Measurements from ENCODE around the gene MTCL3. TPM values are rescaled to one million over a fixed set of nuclear protein-coding genes. Genes with fewer than 3 reads are reported as not detected.
"Not testable (repeated sequence)": the region's sequence is repeated elsewhere in the genome, so short reads cannot be mapped to it uniquely, and the experiment has no call there.

The MTCL3 gene

GRCh38 chr6:127428562-127428961 is 90.6 kb downstream of the MTCL3 start:
- ATAC-seq; DNase-seq (ENCODE audit: low read depth in 1 of 2, low spot score in 1 of 2); H3K4me1 ChIP-seq; H3K4me2 ChIP-seq; H3K9me3 ChIP-seq; FAIRE-seq; POLR2A ChIA-PET; H3K4me3 ChIP-seq; H3K27ac ChIP-seq: not testable (repeated sequence)
- peak; percentile 57 for TF ChIP-seq MAFK (IDR thresholded peaks at IDR 0.05; ENCODE audit: partially characterized antibody)
- CTCF ChIA-PET: interaction anchor here (1.4 kb wide), 1 partner anchor 127 kb away, joined by 3 read pairs; no protein-coding TSS in a partner anchor
- 61% methylated on average over 9 of the region's 9 CpGs for WGBS (ENCODE audit: missing lambda C conversion rate)

GRCh38 chr6:127423921-127424320 is 95.2 kb downstream of the MTCL3 start:
- Histone ChIP-seq H3K9me3 (no peaks in the 10 kb centered on the region), H3K27ac (no peak overlapping the region), H3K4me2 (no peak overlapping the region), H3K4me3 (no peak overlapping the region), H3K4me1 (peaks cover 14% of the 10 kb centered on the region)
- TF ChIP-seq CHD4 (IDR thresholded peaks at IDR 0.05; ENCODE audit: borderline replicate concordance) (no peak), POLR2AphosphoS2 (conservative IDR thresholded peaks at IDR 0.05; ENCODE audit: low read length) (no peak), CHD2 (IDR thresholded peaks at IDR 0.05; ENCODE audit: low read length, partially characterized antibody) (no peak), EHF (CRISPR knock-in tag; IDR thresholded peaks at IDR 0.05) (no peak), EP300 (IDR thresholded peaks at IDR 0.05) (no peak), MAFK (IDR thresholded peaks at IDR 0.05; ENCODE audit: partially characterized antibody) (no peak), USF2 (IDR thresholded peaks at IDR 0.05) (no peak), RARB (CRISPR knock-in tag; IDR thresholded peaks at IDR 0.05) (no peak), SMC3 (IDR thresholded peaks at IDR 0.05) (no peak), MAX (IDR thresholded peaks at IDR 0.05) (no peak), GATA3 (IDR thresholded peaks at IDR 0.05; ENCODE audit: borderline replicate concordance) (no peak)
- DNase-seq (ENCODE audit: low read depth in 1 of 2, low spot score in 1 of 2) (no peak), FAIRE-seq (no peak), ATAC-seq (no peak)
- CTCF ChIA-PET: interaction anchor here (0.6 kb wide), 1 partner anchor 40 kb away, joined by 4 read pairs; no protein-coding TSS in a partner anchor
- POLR2A ChIA-PET: no interaction called here
- 63% methylated on average over 2 of the region's 2 CpGs for WGBS (ENCODE audit: missing lambda C conversion rate)

Small RNA genes within 50 kb of the gene (small RNA-seq; reads per million reads assigned to genes)
- gene KIAA0408: 0 reads per million in 6 experiments

Other genes with a start within 250 kb of the MTCL3 start
- gene ECHDC1, start 175.7 kb downstream of the MTCL3 start, polyA plus RNA-seq (2011; rRNA removed): 37.8 and 53.4 TPM in 2 replicates
- gene ECHDC1, start 175.7 kb downstream of the MTCL3 start, polyA plus RNA-seq (2017; fragmentation: RNase III; extraction: RNeasy Plus Mini Kit Qiagen cat#74134 plus additional on column Dnase treatment): 57.6 to 71.9 TPM (median 64.3 TPM) in 3 replicates
- 10.9 and 11.8 TPM in 2 replicates for gene KIAA0408, start 59.9 kb downstream of the MTCL3 start, polyA plus RNA-seq (2011; rRNA removed)
- gene KIAA0408, start 59.9 kb downstream of the MTCL3 start, polyA plus RNA-seq (2017; fragmentation: RNase III; extraction: RNeasy Plus Mini Kit Qiagen cat#74134 plus additional on column Dnase treatment): 2.7 to 3.0 TPM (median 2.9 TPM) in 3 replicates
- gene C6orf58, start 57.8 kb upstream of the MTCL3 start, polyA plus RNA-seq (2011; rRNA removed): 0.12 and 0.20 TPM in 2 replicates
- gene C6orf58, start 57.8 kb upstream of the MTCL3 start, polyA plus RNA-seq (2017; fragmentation: RNase III; extraction: RNeasy Plus Mini Kit Qiagen cat#74134 plus additional on column Dnase treatment): 0.11 TPM in 1 of 3 replicates, not detected in the others